GM18868 (cell line): ENCODE data around the gene PEDS1.
A peak's percentile ranks its signal among the peaks of the same experiment; 100 is the strongest.
"Not testable (repeated sequence)": the region's sequence is repeated elsewhere in the genome, so short reads cannot be mapped to it uniquely, and the experiment has no call there.

ENCODE experiments used
- ATAC-seq: cut with Tn5 transposase; IDR thresholded peaks from one replicate; pipeline ENCODE4 v1.9.1; 2021; ENCODE audit warnings: mild to moderate bottlenecking, moderate library complexity; ENCODE audit not compliant: unreplicated experiment

The PEDS1 gene

GRCh38 chr20:50190251-50191064 lies 36.9 kb upstream of the PEDS1 start, which contains the start of gene CEBPB:
CEBPB (plus strand) TSS chr20:50190830; CDS start chr20:50191034, 204 bp downstream.
- ATAC-seq = peak; percentile 45

GRCh38 chr20:50189681-50190250 lies 36.2 kb upstream of the PEDS1 start:
- ATAC-seq = no peak

DNA sequence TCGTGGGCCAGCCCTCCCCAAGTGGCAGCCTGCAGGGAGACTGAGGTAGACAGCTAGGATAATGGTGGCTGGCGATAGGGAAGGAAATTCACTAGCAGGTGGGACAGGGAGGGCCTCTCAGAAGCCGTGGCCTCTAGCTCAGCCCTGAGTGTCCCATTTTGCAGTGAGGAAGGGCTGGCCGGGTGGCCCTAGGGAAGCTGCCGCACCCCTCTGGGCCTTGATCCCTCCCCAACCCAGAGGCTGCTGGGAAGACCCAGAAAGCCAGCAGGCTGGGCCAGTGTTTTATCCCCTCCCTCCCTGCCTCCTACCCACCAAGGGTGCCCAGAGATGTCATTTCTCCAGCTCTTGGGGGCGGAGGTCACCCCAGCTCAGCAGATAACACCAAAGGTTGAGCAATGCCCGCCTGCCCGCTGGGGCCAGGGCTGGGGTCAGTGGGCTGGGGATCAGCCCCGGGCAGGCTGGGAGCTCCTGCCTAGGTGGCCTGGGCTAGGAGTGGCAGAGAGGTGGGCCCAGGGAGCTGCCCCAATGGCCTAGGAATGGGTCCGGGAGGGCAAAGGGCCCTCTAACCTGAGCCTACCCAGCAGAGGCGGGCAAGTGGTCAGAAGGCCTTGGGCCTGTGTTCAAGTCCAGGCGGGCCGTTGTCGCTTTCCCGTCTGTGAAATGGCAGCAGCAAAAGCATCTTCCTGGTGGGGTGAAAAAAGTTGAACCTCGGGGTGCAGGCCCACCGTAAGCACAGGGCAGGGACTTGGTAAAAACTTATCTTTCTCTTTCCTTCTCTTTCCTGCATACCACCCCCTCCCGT lies 35.6 kb upstream of the PEDS1 start:
- no peak for ATAC-seq

- ATAC-seq = no peak
Measured at GRCh38 chr20:50188287-50188688, 34.8 kb upstream of the PEDS1 start.

DNA sequence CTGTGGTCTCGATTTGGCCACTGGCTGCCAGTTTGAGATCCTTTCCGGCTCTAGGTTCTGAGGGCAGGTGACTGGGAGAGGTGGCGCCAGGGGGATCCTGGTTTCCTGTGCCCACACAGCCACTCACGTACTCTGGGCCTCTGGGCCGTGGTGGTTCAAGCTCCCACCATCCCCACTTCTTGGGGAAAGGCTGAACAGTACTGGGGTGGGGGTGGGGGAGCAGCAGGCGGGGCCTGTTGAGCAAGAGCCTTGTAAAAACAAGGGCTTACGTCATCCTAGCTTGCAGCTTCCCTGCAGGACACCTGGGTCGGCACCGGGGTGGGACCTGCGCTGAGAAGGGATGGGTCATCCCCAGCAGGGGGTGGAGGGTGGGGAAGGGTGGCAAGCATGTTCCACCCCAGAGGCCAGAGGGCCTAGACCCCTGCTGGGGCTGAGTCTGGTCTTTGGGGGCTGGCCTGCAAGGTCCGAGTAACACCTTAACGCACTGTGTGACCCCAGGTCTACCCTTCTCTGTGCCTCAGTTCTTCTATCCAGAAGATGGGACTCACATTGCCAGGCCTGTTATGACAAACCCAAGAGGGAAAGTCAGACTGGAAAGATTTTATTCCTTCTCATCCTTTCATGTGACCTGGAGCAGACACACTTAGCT lies 34.0 kb upstream of the PEDS1 start:
- ATAC-seq = no peak

GRCh38 chr20:50186987-50187402 lies 33.5 kb upstream of the PEDS1 start:
- no peak for ATAC-seq

- no peak for ATAC-seq
Measured at GRCh38 chr20:50186151-50186885, 32.8 kb upstream of the PEDS1 start.

- ATAC-seq = no peak
Measured at GRCh38 chr20:50185426-50185825, 31.9 kb upstream of the PEDS1 start.

DNA sequence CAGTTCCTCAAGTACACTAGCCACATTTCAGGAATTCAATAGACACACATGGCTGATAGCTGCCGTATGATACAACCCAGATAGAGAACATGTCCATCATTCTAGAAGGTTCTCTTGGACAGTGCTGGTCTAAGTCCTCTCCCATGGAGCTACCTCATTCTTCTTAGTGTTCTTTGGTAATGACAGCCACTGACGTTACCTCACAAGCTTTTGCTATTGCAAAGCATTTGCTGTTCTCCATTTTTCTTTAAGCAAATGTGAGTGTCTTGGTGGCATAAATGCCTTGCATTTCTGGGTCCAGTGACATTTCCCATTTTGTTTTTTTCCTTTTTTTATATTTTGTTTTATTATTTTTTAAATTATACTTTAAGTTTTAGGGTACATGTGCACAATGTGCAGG lies 28.8 kb upstream of the PEDS1 start:
- ATAC-seq = no peak

GRCh38 chr20:50181344-50181743 lies 27.8 kb upstream of the PEDS1 start:
- no peak for ATAC-seq

DNA sequence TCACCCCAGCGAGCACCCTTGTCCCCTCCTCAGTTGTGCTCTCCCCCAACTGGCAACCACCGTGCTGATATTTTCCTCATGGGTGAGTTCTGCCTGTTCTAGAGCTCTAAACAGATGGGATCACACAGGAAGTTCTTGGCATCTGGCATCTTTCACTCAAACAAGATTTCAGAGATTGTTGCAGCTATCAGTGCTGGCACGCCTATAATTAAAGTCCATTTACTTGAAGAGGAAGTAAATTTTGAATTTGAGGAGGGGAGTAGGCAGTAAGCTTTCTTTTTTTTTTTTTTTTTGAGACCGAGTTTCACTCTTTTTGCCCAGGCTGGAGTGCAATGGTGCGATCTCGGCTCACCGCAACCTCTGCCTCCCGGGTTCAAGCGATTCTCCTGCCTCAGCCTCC lies 25.1 kb upstream of the PEDS1 start:
- not testable (repeated sequence) for ATAC-seq

DNA sequence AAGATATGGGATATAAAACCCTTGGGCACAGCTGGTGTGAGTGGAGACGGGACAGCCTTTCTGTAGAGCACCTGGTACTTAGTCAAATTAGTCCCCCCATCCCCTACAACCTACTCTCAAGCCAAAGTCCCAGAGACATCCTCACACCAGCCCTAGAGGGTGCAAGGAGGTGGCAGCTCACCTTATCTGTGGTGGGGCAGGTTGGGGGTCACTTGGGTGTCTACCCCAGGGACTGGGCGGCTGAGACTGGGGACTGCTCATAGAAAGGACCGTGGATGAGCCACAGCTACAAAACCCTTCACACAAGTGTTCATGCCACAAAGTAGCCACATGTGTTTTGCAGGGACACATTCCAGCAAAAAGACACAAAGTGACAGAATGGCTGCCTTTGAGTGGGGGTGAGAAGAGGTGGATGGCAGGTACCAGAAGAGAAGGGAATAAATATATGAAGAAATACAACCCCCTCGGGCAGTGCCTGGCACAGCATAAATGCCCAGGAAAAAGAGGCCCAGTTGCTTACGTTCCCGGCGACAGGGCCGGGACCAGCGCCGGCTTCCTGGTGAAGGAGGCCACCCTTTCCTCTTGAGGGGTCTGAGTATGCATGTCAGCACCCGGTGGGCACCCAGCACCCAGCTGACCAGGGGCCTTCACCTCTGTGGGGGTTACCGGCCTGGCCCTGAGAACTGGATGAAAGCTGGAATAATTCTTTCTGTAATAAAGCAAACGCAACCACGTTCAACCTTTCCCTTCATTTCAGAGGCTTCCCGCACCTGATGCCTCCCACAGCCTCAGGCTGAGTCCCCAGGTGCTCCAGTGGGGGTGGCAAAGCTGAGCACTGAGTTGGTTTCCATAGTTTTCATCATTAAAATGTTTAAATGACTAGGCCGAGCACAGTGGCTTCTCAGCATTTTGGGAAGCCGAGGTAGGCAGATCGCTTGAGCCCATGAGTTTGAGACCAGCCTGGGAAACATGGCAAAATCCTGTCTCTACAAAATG lies 22.7 kb upstream of the PEDS1 start:
- ATAC-seq = no peak

DNA sequence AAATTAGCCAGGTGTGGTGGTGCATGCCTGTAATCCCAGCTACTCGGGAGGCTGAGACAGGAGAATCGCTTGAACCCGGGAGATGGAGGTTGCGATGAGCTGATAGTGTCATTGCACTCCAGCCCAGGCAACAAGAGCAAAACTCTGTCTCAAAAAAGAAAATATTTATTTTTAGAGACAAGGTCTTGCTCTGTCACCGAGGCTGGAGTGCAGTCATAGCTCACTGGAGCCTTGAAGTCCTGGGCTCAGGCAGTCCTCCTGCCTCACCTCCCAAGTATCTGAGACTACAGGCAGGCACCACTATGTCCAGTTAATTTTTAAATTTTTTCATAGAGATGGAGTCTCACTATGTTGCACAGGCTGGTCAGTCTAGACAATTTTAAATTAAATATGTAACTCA lies 20.9 kb upstream of the PEDS1 start:
- no peak for ATAC-seq

DNA sequence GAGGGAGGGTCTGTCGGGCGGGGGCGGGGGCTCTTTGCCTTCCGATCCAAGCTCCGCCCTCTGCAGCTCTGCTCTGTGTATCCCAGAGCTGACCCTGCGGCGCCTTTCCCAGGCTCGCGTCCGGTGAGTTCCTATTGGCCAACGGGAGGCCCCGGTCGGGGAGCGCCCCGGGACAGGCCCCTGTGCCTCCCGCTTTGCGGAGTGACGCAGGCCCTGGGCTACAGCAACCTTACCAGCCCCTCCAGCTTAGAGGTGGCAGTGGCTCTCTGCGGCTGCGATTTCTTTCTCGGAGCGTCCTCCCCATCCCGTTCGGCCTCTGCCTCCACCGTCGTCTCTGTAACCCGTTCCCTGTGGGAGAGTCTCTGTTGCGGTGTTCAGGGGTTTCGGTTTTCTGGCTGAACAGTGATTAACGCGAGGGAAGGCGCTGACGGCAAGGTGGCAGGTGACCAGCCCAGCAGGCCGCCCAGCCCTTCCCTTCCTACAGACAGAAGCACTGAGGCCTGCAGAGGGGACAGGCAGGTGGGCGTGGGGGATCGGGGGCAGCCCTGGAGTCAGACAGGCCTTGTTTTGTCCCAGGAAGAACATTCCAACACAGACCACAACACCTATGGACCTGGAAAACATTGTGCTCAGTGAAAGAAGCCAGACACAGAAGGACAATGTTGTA lies 19.0 kb upstream of the PEDS1 start:
- ATAC-seq = no peak

DNA sequence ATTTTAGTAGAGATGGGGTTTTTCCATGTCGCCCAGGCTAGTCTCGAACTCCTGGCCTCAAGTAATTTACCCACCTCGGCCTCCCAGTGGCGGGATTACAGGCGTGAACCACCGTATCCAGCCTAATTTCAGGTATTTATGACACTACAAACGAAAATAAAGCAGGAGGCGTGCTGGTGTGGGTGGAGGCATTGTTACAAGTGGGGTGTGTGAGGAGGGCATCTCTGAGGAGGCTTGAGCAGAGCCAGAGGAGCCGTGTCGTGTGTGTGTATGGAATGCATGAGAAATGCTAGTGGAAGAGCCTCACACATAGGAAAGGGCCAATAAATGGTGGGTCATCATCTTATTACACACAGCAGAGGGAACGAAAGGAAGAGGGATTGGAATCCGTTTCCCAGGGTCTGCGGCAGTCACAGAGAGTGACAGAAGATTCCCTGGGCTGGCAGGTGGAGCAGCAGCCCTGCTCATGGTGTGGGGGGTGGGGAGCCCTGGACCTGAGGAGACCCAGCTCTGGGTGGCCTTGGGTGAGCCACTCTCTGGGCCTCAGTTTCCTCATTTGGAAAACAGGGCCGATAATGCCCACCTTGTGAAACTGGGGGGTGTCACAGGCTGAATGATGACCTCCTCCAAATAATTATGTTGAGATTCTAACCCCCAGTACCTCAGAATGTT lies 17.2 kb upstream of the PEDS1 start:
- ATAC-seq = no peak

GRCh38 chr20:50169329-50169823 lies 15.9 kb upstream of the PEDS1 start:
- no peak for ATAC-seq

DNA sequence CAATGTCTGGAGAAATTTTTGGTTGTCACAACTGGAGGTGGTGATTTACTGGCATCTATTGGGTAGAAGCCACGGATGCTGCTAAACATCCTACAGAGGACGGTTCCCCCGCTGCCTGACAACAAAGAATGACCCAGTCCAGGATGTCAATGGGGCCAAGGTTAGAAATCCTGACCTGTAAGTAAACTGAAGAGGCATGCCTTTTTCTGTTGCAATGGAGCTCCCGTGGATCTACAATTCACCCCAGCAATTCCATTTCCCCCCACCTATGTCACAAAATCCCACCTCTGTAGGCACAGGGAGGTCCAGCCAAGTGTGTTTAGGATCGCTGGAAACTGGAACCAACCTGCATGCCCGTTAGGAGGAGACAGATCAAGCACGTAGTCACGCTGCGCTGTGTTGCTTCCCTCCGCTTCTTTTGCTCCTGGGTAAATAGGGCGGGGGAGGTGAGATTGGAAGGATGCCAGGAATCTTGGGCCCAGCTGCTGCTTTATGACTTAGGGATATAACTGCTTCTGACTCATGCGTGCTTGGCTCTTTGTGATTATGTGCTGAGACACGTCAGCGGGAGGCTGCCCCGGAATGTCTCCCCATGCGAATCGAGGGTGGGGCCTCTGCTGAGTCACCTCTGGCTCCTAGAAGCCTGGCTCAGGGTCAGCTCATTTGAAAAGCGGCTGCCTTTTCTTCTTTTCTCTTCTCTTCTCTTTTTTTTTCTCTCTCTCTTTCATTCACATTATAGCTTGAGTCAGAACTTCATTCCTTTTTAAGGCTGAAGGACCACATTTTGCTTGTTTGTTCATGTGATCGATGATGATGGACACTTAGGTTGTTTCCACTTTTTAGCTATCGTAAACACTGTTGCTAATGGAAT lies 12.4 kb upstream of the PEDS1 start:
- ATAC-seq = peak; percentile 98
